Measurements from ENCODE around the gene OLIG1. TPM values are rescaled to one million over a fixed set of nuclear protein-coding genes. Genes with fewer than 3 reads are reported as not detected.

OLIG1 gene
- total and polyA plus RNA-seq, 2 of the 8 experiments (the other 6 are each of a cell fraction or from before 2014, with no cell fraction given): 0.65 to 1.2 TPM

DNA sequence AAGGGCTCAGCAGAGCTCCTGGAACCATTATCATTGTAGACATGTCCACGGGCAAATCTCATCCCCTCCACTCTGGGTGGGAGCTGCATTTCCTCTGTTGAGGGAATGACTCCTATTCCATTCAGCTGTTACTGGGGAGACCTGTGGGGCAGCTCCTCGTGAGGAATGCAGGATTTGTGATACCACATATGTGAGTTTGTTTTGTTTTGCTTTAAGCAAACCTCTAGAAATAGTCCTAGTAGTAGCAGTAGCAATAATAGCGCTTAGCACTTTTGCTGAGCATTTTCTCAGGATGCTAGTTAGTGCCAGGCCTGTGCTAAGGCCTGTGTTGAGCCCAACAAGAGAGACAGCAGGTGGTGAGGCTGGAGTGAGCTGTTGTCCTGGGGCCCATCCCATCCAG, 10.8 kb downstream of the OLIG1 start:
- Histone ChIP-seq H2AFZ (ENCODE audit: low read length) (no peak overlapping the region), H4K5ac (ENCODE audit: insufficient read length, low read depth, low read length) (no peak overlapping the region), H3K4me2 (ENCODE audit: insufficient read depth in 1 of 2, low read depth in 2 of 2, low read length in 2 of 2) (no peak overlapping the region), H3K23ac (ENCODE audit: insufficient read length) (no peak overlapping the region), H2AK5ac (ENCODE audit: low read depth, low read length) (no peak overlapping the region), H2BK15ac (ENCODE audit: low read length) (no peak overlapping the region), H4K8ac (ENCODE audit: extremely low read depth, insufficient read depth, low read length) (no peak overlapping the region), H3K4ac (replicated peaks; ENCODE audit: insufficient read length, low read depth, low read length) (no peak overlapping the region), H4K91ac (replicated peaks; ENCODE audit: insufficient read length, low read length) (no peak overlapping the region), H3K79me1 (ENCODE audit: low read depth, low read length) (no peaks in the 10 kb centered on the region), H4K20me1 (replicated peaks in 1 of 2; ENCODE audit: control insufficient read depth in 1 of 2, insufficient read depth in 2 of 2, low read length in 2 of 2) (no peaks in the 10 kb centered on the region), H3K4me1 (replicated peaks in 1 of 4; ENCODE audit: control insufficient read depth in 3 of 4, insufficient read depth in 4 of 4, low read length in 3 of 4) (peaks cover 3 to 11% (median 4%) of the 10 kb centered on the region in 4 experiments), H3K27me3 (replicated peaks in 1 of 4; ENCODE audit: control insufficient read depth in 3 of 4, extremely low read depth in 1 of 4, insufficient read depth in 3 of 4, low read length in 3 of 4) (peaks cover 0 to 13% (median 7%) of the 10 kb centered on the region in 4 experiments; a peak in 6 of 7 replicates), H3K79me2 (ENCODE audit: control insufficient read depth in 1 of 2, insufficient read depth in 2 of 2, low read length in 2 of 2) (no peaks in the 10 kb centered on the region), H3K18ac (ENCODE audit: extremely low read depth, low read length) (no peak overlapping the region), H2BK120ac (replicated peaks; ENCODE audit: low read depth, low read length) (no peak overlapping the region), H3K56ac (replicated peaks; ENCODE audit: insufficient read length, low read depth, low read length) (no peak overlapping the region), H2BK20ac (ENCODE audit: low read length) (no peak overlapping the region), H3K9me3 (ENCODE audit: insufficient read depth in 2 of 2, low read depth in 1 of 2, low read length in 1 of 2) (no peaks in the 10 kb centered on the region), H3K23me2 (ENCODE audit: low read depth, low read length) (no peaks in the 10 kb centered on the region), H2BK5ac (ENCODE audit: low read depth, low read length) (no peak overlapping the region), H3K36me3 (ENCODE audit: control insufficient read depth in 2 of 4, insufficient read depth in 4 of 4, low read length in 3 of 4) (no peaks in the 10 kb centered on the region), H3K9ac (replicated peaks in 1 of 4; ENCODE audit: extremely low read depth in 1 of 4, low read depth in 3 of 4, low read length in 3 of 4) (no peak overlapping the region), H3K14ac (ENCODE audit: insufficient read length) (no peak overlapping the region), H3K4me3 (ENCODE audit: extremely low read depth in 1 of 4, insufficient read depth in 2 of 4, low read depth in 3 of 4, low read length in 4 of 4) (no peak overlapping the region), H3K27ac (ENCODE audit: low read depth, low read length) (no peak overlapping the region), H2BK12ac (ENCODE audit: low read depth, low read length) (no peak overlapping the region)
- DNase-seq (ENCODE audit: low read depth in 1 of 2, low spot score in 2 of 2): no peak
- POLR2A ChIA-PET (ENCODE audit: partially characterized antibody): interaction anchor here (1.3 kb wide), 1 partner anchor 10 kb away, joined by 4 read pairs; no protein-coding TSS in a partner anchor
- FAIRE-seq: no peak
- 94% methylated on average over 3 of the region's 3 CpGs; no CpG with 5 or more reads in 1 of the 2 experiments for WGBS, 2 experiments (ENCODE audit: extremely low coverage in 1 of 2, insufficient coverage in 1 of 2, insufficient read length in 1 of 2, insufficient replicate concordance in 2 of 2, low coverage in 1 of 2, low lambda C conversion rate in 2 of 2, missing lambda C conversion rate in 1 of 2)
- CTCF ChIA-PET (ENCODE audit: partially characterized antibody): interaction anchor here (0.9 to 1.5 kb wide), 4 partner anchors 8 to 140 kb away, joined by 3 read pairs; no protein-coding TSS in a partner anchor
- no peak for TF ChIP-seq CEBPB (IDR thresholded peaks at IDR 0.05; ENCODE audit: low read depth, low read length)
- no peak for TF ChIP-seq TCF12 (IDR thresholded peaks at IDR 0.05; ENCODE audit: low read depth, low read length)
- no peak for TF ChIP-seq TBP (IDR thresholded peaks at IDR 0.05; ENCODE audit: low read depth, low read length)
- TF ChIP-seq GABPA (IDR thresholded peaks at IDR 0.05; ENCODE audit: borderline replicate concordance, insufficient read depth, low read length): no peak
- no peak for TF ChIP-seq SP4 (IDR thresholded peaks at IDR 0.05; ENCODE audit: low read length)
- TF ChIP-seq HDAC2 (IDR thresholded peaks at IDR 0.05; ENCODE audit: borderline replicate concordance in 1 of 2, low read depth in 2 of 2, low read length in 2 of 2): no peak
- TF ChIP-seq EP300 (IDR thresholded peaks at IDR 0.05; ENCODE audit: borderline replicate concordance in 1 of 2, low read depth in 2 of 2, low read length in 2 of 2): no peak

Measured in H1 (cell line).